IPS DF 19.7 (cell line): Measurements from ENCODE around the gene ACOXL.
"Not testable (repeated sequence)": the region's sequence is repeated elsewhere in the genome, so short reads cannot be mapped to it uniquely, and the experiment has no call there.

Source experiments
- DNase-seq: peaks from one replicate; pipeline ENCODE4 v3.0.0-alpha.2; 2013; ENCODE audit warnings: low read depth, low spot score

Gene ACOXL

DNA sequence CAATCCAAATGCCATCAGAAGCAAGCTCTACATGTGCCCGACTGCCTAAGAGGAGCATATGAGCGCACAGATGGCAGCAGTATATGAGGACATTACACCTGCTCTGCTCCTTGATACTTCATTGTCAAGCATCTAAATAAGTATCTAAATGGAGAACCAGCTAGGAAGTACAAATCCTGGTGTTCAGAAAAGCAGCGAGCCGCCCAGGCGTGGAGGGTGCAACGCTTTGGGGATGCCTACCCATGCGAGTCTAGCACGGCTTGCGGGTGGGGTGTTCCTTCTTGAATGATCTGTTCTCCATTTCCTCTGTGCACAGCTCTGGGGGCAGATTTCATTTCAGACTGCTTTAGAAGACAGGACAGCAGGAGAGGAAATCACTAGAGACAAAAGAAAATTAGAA lies 325.3 kb downstream of the ACOXL start:
- no peak for DNase-seq

DNA sequence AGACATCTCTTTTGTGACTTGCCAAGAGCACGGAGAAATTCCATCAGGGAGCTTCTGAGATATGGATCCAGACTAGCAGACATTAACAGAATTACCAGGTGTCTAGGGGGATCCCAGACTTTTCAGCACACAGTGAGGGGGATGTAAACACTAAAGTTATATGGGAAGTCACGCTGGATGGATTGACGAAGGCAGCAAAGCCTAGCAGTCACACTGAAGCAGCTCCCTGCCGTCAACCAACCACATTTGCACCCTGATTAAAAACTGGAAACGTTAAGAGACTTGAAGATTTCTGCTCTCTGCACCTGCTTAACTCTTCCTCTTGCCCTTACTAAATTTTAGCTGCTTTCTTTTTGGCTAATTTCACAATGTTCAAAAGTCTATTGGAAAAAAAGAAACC lies 325.9 kb downstream of the ACOXL start:
- DNase-seq, result no peak

DNA sequence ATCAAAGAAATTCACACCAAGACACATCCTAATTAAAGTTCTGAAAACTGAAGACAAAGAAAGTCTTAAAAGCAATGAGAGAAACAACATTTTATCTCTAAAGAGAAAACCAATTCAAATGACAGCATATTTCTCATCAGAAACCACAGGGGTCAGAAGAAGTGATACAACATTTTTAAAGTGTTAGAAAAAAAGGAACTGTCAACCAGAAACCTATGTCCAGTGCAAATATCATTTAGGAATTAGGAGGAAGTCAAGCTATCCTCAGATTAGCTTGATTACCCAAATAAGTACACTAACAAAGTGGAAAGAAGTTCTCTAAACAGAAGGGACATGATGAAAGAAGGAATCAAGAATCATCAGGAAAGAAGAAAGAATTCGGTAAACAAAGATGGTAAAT lies 328.8 kb downstream of the ACOXL start:
- no peak for DNase-seq

DNA sequence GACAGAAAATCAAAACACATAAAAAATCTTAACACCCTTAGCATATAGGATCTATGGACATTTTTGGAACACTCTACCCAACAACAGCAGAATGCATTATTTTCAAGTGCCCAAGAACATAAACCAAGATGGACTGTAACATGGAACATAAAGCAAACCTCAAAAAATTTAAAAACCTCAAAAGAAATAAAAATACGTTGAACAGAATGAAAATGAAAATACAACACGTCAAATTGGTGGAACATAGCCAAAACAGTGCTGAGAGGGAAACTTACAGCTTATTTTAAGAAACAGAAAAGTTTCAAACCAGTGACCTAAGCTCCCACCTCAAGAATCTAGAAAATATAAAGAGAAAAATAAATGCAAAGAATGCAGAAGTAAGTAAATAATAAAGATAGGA lies 330.0 kb downstream of the ACOXL start:
- DNase-seq, result no peak

DNA sequence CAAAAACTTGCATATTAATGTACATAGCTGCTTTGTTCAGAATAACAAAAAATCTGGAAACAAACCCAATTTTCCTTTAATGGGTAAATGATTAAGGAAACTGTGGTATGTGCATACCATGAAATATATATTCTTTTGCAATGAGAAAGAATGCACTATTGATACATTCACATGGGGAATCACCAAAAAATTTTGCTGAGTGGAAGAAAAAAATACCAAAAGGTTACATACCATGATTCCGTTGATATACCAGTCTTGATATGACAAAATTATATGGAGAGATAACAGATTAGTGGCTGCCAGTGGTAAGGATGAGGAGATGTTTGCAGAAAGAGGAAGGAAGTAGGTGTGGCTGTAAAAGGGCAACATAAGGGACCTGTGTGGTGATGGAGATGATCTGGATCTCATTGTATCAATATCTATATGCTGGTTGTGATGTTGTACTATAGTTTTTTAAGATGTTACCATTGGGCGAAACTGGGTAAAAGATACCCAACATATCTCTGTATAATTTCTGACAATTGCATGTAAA lies 333.8 kb downstream of the ACOXL start:
- no peak for DNase-seq

DNA sequence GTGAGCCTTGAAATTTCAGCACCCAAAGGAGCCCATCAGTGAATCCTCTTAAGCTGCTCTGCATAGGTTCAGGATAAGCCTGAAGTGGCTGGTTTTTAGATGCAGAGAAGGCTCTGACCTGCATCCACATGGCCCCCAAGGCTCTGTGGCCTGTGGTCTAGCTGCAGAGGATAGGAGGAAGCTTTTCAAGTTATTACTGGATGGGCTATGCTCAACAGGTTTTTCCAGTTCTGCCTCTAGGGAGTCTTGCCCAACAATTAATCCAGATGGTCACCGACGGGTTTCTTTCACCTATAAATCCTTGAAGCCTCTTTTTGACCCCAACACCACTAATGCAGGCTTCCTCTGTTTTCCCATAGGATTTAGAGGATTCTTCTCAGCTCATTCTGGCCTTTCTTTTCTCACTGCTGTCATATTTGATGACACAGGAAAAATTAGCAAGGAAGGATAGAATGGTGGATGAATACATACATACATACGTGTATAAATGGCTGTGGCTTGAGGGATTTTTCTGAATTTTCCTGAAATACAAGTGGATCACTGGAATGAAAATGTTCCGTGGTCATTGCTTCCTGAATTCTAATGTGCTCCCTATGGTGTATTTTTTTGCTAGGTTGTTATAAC lies 336.2 kb downstream of the ACOXL start:
- peak; percentile 23 for DNase-seq

DNA sequence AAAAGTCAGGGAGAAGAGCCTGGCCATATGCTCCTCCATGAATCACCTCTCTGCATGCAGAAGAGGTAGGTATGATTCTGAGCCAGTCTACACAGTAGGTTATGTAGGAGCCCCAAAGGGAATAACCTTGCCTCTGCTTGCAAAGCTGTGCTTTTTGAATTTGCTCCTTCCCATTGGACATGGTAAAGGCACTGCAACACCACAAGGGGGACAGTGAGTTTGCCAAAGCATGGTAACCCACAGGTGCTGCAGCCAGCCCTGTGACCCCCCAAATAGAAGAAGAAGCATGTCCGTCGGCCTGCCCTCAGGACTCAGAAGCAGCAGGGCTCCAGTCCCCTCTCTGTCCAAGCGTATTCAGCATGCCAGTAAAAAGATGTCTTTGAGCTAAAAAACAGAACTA lies 337.3 kb downstream of the ACOXL start:
- no peak for DNase-seq

DNA sequence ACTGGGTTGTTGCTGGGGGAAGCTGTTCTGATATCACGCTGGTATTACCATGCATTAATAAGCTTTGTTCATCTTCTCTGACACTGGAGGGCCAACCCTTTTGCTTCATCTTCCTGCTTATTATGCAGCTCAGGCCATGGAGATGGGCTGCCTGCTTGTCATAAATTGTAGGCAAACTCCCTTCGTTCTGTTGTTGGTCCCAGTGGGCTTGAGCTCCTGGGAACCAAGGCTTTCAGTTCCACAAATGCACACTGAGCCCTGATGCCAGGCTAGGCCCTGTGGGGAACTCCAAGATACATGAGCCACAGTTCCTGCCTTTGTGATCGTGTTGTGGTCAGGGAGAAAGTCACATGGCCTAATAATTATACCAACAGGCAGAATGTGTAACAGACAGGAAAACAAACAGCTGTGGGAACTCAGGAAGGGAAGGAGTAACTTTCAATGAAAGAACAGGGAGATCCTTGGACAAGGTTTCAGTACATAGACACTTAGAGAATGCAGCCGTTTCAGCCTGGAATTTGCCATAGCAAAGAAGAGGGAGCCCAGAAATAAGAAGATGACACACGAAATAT lies 339.3 kb downstream of the ACOXL start:
- no peak for DNase-seq

DNA sequence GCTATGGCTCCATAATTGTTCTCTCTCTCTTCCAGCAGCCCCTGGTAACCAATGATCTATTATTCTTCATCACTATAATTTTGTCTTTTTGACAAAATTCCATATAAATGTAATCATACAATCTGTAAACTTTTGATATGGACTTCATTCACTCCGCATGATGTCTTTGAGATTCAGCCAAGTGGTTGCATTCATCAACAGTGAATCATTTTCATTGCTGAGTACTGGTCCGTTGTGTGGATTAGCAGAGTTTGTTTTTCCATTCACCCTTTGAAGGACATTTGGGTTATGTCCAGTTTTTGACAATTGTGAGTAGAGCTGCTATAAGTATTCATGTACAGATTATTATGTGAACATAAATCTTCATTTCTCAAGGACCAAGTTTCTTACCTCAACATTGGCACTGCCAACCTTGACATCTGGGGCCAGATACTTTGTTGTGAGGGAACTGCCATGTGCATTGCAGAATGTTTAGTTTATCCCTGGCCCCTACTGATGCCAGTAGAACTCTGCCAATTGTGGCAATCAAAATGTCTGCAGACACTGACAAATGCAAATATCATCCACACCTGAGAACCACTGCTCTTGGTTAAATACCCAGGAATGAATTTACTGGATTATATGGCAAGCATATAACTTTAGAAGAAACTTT lies 340.0 kb downstream of the ACOXL start:
- DNase-seq, result no peak

DNA sequence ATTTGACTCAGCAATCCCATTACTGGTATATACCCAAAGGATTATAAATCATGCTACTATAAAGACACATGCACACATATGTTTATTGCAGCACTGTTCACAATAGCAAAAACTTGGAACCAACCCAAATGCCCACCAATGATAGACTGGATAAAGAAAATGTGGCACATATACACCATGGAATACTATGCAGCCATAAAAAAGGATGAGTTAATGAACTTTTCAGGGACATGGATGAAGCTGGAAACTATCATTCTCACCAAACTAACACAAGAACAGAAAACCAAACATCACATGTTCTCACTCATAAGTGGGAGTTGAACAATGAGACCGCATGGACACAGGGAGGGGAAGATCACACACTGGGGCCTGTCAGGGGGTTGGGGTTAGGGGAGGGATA lies 350.3 kb downstream of the ACOXL start:
- not testable (repeated sequence) for DNase-seq

DNA sequence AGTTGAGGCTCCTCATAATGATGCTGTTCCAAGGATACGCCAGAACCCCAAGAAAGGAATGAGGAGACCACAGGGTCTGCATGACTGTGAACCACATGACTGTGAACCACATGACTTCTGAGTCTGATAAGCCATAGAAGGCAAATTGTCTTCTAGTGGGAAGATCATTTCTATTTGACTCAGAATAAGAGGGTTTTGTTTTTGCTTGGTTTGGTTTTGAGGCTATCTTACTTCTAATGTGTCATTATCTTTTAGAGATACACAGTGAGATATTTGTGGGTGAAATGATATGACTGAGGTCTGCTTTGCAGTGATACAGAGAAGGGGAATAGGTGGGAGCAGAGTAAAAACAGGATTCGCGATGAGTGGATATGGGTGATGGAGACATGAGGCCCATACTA lies 359.4 kb downstream of the ACOXL start:
- no peak for DNase-seq

DNA sequence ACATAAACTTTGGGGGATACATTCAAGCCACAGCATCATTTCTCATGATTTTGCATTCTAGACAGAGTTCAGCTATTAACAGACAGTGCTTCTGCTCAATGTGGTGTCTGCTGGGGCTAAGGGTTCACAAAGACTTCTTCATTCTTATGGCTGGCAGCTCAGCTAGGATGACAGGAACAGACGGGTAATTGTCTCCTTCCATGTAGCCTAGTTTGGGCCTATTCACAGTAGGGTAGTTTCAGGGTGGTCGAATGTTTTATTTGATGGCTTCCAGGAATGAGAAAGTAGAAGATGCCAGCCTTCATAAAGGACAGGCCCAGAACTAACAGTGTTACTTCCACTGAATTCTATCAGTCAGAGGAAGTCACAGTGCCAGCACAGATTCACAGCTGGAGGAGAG lies 362.3 kb downstream of the ACOXL start:
- no peak for DNase-seq

DNA sequence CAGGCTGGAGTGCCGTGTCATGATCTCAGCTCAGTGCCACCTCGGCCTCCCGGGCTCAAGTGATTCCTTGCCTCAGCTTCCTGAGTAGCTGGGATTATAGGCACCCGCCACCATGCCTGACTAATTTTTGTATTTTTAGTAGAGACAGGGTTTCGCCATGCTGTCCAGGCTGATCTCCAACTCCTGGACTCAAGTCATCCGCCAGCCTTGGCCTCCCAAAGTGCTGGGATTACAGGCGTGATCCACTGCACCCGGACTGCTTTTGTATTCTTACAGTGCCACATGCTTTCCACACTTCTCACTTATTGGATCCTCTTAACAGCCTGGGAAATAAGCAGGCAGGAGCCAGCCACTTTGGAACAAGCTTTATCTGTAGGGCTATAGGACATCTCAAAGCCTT lies 363.1 kb downstream of the ACOXL start:
- no peak for DNase-seq

DNA sequence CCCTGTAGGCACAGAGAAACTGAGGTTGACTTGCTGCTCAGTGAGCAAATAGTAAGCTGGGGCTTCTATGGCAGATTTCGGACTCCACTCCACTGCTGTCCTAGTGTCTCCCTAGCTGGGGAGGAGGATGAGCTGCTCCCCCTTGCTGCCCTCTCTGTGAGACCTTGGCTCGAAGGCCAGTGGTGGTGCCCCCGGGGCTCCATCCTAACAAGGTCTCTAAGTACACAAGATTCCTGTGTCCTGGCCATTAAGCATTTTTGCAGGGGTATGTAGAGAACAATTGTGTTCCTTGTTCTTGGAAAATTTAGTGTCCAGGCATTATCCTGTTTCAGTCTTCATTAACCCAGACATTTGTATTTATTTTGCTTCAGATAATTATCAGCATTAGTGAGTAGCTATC lies 367.0 kb downstream of the ACOXL start:
- no peak for DNase-seq

DNA sequence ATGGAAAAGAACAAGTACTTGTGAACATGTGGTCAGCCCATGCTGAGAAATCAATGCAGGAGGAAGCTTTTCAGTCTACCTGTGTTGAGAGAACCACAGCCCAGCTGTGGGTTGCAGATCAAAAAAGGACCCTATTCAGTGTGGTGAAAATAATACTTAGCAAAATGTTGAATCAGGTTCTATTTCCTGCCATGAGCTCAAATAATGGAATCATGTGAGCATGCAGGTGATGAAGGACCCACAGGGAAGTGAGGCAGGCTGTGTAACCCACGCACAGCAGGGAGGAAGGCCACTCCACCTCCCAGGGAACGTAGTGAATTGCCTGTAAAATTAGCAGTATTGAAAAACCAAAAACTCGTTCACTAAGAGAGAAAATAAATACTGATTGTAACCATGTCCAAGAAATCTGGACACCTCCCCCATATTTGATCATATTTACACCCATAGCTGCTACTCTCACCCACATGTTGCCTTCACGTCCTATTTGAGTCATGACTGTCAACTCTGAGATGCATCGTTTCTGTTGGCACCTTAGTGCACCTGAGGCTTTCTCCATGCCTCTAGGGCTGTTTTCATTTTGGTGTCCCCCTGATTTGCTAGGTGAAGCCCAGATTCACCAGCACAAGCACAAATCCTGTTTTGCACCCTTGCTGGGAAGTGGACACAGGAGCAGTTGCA lies 367.9 kb downstream of the ACOXL start:
- no peak for DNase-seq

DNA sequence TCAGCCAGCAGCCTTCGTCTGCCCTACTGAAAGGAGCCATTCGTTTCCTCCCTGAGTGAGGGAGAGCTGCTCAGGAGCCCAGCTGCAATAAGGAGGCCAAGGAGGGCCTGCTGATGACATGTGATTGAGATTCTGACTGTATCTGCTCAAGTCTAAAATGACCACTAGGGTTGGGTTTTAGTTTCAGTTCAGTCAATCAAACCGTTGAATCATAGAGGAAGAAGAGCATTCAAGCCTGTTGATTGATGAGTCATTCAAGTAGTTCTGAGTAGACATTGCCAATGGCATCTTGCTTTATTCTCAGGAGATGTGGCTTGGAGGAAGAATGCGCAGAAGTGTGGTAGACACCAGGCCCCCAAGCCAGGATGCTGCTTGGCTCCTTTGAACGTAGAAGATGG lies 368.4 kb downstream of the ACOXL start:
- no peak for DNase-seq

DNA sequence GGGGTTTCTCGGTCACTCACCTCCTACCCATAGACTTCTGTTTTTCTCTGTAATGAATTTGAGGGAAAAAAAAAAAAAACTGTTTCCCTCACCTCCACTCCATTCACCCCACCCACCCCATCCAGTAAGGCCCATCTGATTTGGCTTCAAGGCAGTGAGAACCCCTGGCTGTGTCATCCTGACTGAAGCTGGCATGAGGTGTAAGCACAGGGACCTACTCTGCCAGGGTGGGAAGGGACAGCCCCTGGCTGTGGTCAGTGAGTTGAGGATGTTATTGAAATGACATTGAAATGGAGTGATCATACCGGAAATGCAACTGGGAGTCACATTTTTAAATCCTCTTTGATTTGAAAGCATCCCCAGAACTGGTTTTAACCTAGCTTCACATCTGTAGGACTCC lies 369.2 kb downstream of the ACOXL start:
- DNase-seq, result no peak

DNA sequence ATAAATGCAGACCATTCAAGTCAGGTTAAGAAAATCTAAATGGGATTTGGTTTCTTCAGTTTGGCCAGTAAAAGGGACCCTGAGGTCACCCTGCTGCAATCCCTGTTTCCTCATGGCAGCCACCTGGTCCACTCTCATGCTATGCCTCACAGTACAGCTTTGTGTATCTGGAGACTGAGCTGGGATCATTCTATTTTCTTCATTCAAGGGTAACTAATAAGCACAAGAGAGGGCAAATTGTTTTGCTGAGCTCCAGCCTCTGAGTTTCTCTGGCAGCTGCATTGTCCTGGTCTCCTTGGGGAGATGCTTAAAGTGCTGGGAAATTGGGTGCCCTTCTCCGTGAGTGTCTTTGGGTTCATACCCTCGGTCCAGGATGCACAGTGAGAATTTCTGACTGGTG lies 369.8 kb downstream of the ACOXL start:
- DNase-seq, result no peak

DNA sequence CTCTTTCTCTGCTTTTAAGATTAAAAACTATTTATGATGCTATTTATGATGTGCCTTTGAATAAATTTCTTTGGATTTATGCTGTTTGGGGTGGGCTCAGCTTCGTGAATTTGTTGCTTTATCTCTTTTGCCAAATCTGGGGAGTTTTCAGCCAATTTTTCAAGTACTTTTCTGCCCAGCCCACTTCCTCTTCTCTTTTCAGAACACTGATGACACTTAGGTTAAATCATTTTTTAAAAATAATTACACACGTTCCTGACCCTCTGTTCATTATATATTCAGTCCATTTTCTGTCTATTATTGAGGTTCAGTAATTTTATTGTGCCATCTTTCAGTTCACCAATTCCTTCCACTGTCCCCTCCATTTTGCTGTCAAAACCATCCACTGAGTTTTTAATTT lies 373.6 kb downstream of the ACOXL start:
- DNase-seq, result no peak

DNA sequence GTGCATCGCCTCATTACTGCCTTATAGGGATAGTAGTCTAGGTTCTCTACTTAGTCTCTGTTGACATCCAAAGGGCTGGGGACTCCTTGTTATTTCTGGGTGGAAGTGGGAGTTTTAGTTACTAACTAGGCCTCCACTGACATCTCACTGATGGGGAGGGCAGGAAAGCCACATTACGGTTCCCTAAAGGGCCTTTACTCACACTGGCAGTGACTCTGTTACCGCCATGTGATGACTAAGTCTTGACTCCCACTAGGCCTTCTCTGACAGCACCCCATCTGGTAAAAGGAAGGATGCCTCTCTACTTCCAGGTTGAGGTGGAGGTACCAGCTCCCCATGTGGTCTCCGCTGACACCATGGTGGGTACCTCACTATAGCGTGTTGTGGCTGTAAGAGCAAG lies 374.3 kb downstream of the ACOXL start:
- DNase-seq, result no peak

DNA sequence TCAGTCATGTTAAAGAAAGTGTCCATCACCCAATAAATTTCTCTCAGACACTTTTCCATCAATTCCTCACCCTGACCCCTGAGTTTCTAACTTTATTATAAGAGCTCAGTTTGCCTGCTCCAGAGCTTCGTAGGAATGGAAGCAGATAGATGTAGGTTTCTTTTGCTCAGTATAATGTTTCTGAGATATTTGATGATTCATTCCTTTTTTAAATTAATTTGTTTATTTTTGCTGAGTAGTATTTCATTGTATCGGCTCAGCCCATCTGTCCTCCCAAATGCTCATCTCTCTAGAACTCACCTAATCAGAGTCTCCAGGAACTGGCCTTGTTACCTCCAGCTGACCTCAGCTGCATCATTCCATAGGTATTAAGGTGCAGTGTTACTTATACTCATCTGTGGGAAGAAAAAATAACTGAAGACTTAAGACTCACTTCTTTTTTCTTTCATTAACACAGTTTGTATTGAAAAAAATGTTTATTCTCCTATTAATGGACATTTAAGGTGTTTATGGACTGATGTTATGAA lies 376.4 kb downstream of the ACOXL start:
- no peak for DNase-seq

DNA sequence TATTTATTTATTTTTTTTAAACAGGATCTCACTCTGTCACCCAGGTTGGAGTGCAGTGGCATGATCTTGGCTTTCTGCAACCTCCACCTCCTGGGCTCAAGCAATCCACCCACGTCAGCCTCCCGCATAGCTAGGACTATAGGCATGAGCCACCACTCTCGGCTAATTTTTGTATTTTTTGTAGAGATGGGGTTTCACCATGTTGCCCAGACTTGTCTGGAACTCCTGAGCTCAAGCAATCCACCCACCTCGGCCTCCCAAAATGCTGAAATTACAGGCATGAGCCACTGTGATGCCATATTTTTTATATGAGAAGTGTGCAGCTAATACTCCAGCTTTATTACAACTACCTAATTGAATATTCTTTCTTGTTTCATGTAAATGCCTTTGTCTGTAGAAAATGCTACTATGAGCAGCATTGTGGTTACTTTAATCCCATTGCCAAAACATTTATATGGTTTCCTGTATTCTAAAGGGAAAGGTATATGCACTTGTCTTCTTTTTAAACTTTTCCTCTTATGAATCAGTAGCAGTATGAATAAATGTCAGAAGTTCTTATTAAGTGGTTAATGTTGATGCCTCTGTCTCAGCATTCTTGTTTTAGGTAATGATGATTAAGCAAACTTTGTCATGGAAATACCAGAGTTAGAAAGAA lies 378.9 kb downstream of the ACOXL start:
- DNase-seq, result no peak
